ENCODE results near the gene ROR2. TPM values are rescaled to one million over a fixed set of nuclear protein-coding genes. Genes with fewer than 3 reads are reported as not detected.
"Not testable (repeated sequence)": the region's sequence is repeated elsewhere in the genome, so short reads cannot be mapped to it uniquely, and the experiment has no call there.

Gene ROR2
- total RNA-seq, 1 donor from 2014 or later, result 18.6 TPM

- no peak for TF ChIP-seq CTCF (IDR thresholded peaks at IDR 0.05)
- Mint-ChIP-seq H3K27me3 (ENCODE audit: low read depth) (peaks cover 11% of the 10 kb centered on the region), H3K36me3 (ENCODE audit: low read depth) (peaks cover 4% of the 10 kb centered on the region), H3K27ac (ENCODE audit: unreplicated experiment) (no peak overlapping the region), H3K9me3 (ENCODE audit: low read depth) (peaks cover 13% of the 10 kb centered on the region), H3K4me3 (ENCODE audit: unreplicated experiment) (no peak overlapping the region), H3K4me1 (ENCODE audit: low read depth) (no peaks in the 10 kb centered on the region)
- no peak for DNase-seq (ENCODE audit: low spot score)
These were observed 311.0 kb downstream of the ROR2 start for GRCh38 chr9:91639054-91639453.

- H3K27me3 Mint-ChIP-seq (ENCODE audit: low read depth), result peaks cover 23% of the 10 kb centered on the region
- H3K36me3 Mint-ChIP-seq (ENCODE audit: low read depth); H3K4me3 Mint-ChIP-seq (ENCODE audit: unreplicated experiment); H3K4me1 Mint-ChIP-seq (ENCODE audit: low read depth); H3K9me3 Mint-ChIP-seq (ENCODE audit: low read depth); DNase-seq (ENCODE audit: low spot score); H3K27ac Mint-ChIP-seq (ENCODE audit: unreplicated experiment): not testable (repeated sequence)
These were observed 315.2 kb downstream of the ROR2 start for GRCh38 chr9:91634832-91635231.

GRCh38 chr9:91629718-91630117 is 320.3 kb downstream of the ROR2 start:
- DNase-seq (ENCODE audit: low spot score), result no peak
- Mint-ChIP-seq H3K4me1 (ENCODE audit: low read depth) (no peaks in the 10 kb centered on the region), H3K27ac (ENCODE audit: unreplicated experiment) (no peak overlapping the region), H3K9me3 (ENCODE audit: low read depth) (peaks cover 18% of the 10 kb centered on the region), H3K27me3 (ENCODE audit: low read depth) (peaks cover 19% of the 10 kb centered on the region), H3K4me3 (ENCODE audit: unreplicated experiment) (no peak overlapping the region), H3K36me3 (ENCODE audit: low read depth) (peaks cover 7% of the 10 kb centered on the region)
- no peak for TF ChIP-seq CTCF (IDR thresholded peaks at IDR 0.05)

- peaks cover 18% of the 10 kb centered on the region for H3K9me3 Mint-ChIP-seq (ENCODE audit: low read depth)
- no peak overlapping the region for H3K4me3 Mint-ChIP-seq (ENCODE audit: unreplicated experiment)
- H3K36me3 Mint-ChIP-seq (ENCODE audit: low read depth), result peaks cover 7% of the 10 kb centered on the region
- no peak overlapping the region for H3K27ac Mint-ChIP-seq (ENCODE audit: unreplicated experiment)
- H3K27me3 Mint-ChIP-seq (ENCODE audit: low read depth), result peaks cover 11% of the 10 kb centered on the region
- DNase-seq (ENCODE audit: low spot score), result no peak
- H3K4me1 Mint-ChIP-seq (ENCODE audit: low read depth), result no peaks in the 10 kb centered on the region
- no peak for TF ChIP-seq CTCF (IDR thresholded peaks at IDR 0.05)
These were observed 321.1 kb downstream of the ROR2 start for GRCh38 chr9:91628892-91629291.

GRCh38 chr9:91625331-91625730 is 324.7 kb downstream of the ROR2 start:
- Mint-ChIP-seq H3K27ac (ENCODE audit: unreplicated experiment) (no peak overlapping the region), H3K4me3 (ENCODE audit: unreplicated experiment) (no peak overlapping the region), H3K27me3 (ENCODE audit: low read depth) (peaks cover 2% of the 10 kb centered on the region), H3K4me1 (ENCODE audit: low read depth) (no peaks in the 10 kb centered on the region), H3K9me3 (ENCODE audit: low read depth) (peaks cover 21% of the 10 kb centered on the region), H3K36me3 (ENCODE audit: low read depth) (peaks cover 7% of the 10 kb centered on the region)
- TF ChIP-seq CTCF (IDR thresholded peaks at IDR 0.05), result no peak
- DNase-seq (ENCODE audit: low spot score), result no peak

GRCh38 chr9:91623004-91623403 is 327.0 kb downstream of the ROR2 start:
- Mint-ChIP-seq H3K27me3 (ENCODE audit: low read depth) (peaks cover 2% of the 10 kb centered on the region), H3K4me3 (ENCODE audit: unreplicated experiment) (no peak overlapping the region), H3K9me3 (ENCODE audit: low read depth) (peaks cover 11% of the 10 kb centered on the region), H3K27ac (ENCODE audit: unreplicated experiment) (no peak overlapping the region), H3K4me1 (ENCODE audit: low read depth) (no peaks in the 10 kb centered on the region), H3K36me3 (ENCODE audit: low read depth) (no peaks in the 10 kb centered on the region)
- TF ChIP-seq CTCF (IDR thresholded peaks at IDR 0.05), result no peak
- no peak for DNase-seq (ENCODE audit: low spot score)

GRCh38 chr9:91622121-91622520 is 327.9 kb downstream of the ROR2 start:
- H3K27me3 Mint-ChIP-seq (ENCODE audit: low read depth); H3K36me3 Mint-ChIP-seq (ENCODE audit: low read depth); H3K4me1 Mint-ChIP-seq (ENCODE audit: low read depth); DNase-seq (ENCODE audit: low spot score); H3K27ac Mint-ChIP-seq (ENCODE audit: unreplicated experiment); H3K4me3 Mint-ChIP-seq (ENCODE audit: unreplicated experiment): not testable (repeated sequence)
- H3K9me3 Mint-ChIP-seq (ENCODE audit: low read depth), result peaks cover 11% of the 10 kb centered on the region

- peaks cover 13% of the 10 kb centered on the region for H3K4me1 Mint-ChIP-seq (ENCODE audit: low read depth)
- not testable (repeated sequence) for H3K27me3 Mint-ChIP-seq (ENCODE audit: low read depth); H3K27ac Mint-ChIP-seq (ENCODE audit: unreplicated experiment); H3K4me3 Mint-ChIP-seq (ENCODE audit: unreplicated experiment); DNase-seq (ENCODE audit: low spot score); H3K36me3 Mint-ChIP-seq (ENCODE audit: low read depth)
- peaks cover 10% of the 10 kb centered on the region for H3K9me3 Mint-ChIP-seq (ENCODE audit: low read depth)
These were observed 336.0 kb downstream of the ROR2 start for GRCh38 chr9:91614044-91614443.

All from chondrocyte (in vitro differentiated cells).